GM12891 (cell line): ENCODE results near the gene AGXT.

Source experiments
- DNase-seq: peaks from one replicate; pipeline ENCODE4 v3.0.0; 2011; ENCODE audit warnings: low spot score; ENCODE audit not compliant: insufficient read length
- FAIRE-seq: peaks from 2 replicates; lab custom pipeline; 2011; peaks lifted over from hg19 to GRCh38; lab: Jason Lieb, UNC
- PAX5 ChIP-seq: IDR thresholded peaks from 2 replicates; pipeline ENCODE4 v1.6.1; 2011; ENCODE audit warnings: low read length, moderate library complexity, mild to moderate bottlenecking; ENCODE audit not compliant: insufficient read depth, severe bottlenecking
- POLR2A ChIP-seq: IDR thresholded peaks from 2 replicates; pipeline ENCODE4 v1.6.1; 2011; ENCODE audit warnings: low read depth, low read length, control low read depth
- POLR2AphosphoS5 ChIP-seq: IDR thresholded peaks from 2 replicates; pipeline ENCODE4 v1.6.1; 2011; ENCODE audit warnings: low read depth, low read length, control low read depth
- POU2F2 ChIP-seq: IDR thresholded peaks from 2 replicates; pipeline ENCODE4 v1.6.1; 2011; ENCODE audit warnings: low read depth, mild to moderate bottlenecking, control low read depth, low read length, moderate library complexity
- SPI1 ChIP-seq: IDR thresholded peaks from 2 replicates; pipeline ENCODE4 v1.6.1; 2011; ENCODE audit warnings: low read depth, low read length, control low read depth
- TAF1 ChIP-seq: IDR thresholded peaks from 2 replicates; pipeline ENCODE4 v1.6.1; 2011; ENCODE audit warnings: low read depth, low read length, control low read depth

The AGXT gene

DNA sequence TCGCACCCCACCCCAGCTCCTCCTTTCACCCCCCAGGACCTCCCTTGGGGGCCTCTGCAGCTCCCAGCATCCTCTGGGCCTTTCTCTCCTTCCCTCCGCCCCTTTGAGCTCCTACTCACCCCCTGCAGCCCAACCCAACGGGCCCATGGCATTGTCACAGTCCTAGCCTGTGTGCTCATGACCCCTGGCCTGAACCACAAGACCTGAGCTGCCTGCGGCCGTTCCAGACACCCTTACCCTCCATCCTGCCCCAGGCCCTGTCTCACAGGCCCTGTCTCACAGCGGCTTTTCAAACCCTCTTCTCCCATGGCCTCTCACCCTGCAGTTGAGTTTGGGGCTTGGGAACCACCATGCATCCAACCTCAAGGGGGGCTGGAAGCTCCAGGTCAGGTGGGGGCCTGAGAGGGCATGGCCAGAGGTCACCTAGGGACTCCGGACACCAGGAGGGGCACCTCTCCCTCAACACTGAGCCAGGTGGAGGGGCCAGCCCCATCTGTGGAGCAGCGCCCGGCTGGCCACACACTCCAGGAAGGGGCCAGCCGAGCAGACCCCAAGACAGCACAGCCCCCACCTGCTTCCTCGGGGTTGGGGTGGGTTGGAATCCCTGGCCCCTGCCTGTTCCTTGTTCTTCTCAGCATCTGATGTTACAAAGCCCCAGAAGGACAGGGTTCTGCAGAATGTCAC lies 20.4 kb downstream of the AGXT start:
- FAIRE-seq (no peak), DNase-seq (no peak)
- no peak for TF ChIP-seq POU2F2
- no peak for TF ChIP-seq PAX5
- no peak for TF ChIP-seq SPI1
- no peak for TF ChIP-seq POLR2A
- TF ChIP-seq POLR2AphosphoS5 = no peak
- TF ChIP-seq TAF1 = no peak

DNA sequence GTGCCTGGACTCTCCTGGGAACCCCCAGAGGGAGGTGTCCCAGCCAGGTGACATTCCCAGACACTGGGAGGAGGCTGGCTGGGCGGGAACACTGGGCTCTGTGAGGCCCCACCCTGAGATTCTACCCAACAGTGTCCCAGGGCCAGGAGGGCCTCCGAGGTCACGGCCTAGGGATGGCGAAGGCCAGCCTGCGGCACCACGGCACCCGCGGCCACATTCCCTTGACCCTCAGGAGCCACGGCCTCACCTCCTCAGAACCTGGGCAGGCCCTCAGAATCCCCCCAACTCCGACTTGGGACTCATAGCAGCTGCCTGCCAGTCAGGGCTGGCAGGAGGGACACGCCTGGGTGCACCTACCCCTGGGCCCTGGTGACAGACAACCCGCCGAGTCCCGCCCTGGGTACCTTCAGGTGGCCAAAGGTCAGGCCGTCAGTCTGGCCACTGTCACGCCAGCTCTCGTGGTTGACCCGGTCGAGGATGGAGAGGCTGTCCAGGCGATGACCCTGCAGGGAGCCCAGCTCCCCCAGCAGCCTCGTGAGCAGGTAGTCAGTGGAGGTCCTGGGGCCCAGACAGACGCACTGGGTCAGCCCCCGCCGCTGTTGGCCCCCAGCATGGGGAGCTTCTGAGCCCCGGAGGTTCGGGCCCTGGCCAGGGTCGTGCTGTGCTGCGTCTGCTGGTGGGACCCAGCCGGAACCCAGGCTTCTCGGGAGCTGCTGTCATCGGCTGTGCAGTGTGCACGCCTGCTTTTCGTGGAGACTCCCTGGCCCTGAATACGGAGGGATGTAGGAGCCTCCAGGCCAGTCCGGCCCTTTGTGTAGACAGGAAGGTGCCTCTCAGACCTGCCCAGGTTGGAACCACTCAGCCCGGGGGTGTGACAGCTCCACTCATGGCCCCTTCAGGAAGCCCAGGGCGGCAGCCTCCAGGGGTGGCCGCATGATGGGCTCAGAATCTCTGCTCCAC lies 21.3 kb downstream of the AGXT start:
- DNase-seq (no peak), FAIRE-seq (no peak)
- TF ChIP-seq SPI1 = no peak
- no peak for TF ChIP-seq POLR2AphosphoS5
- TF ChIP-seq TAF1 = no peak
- no peak for TF ChIP-seq PAX5
- no peak for TF ChIP-seq POLR2A
- TF ChIP-seq POU2F2 = no peak

DNA sequence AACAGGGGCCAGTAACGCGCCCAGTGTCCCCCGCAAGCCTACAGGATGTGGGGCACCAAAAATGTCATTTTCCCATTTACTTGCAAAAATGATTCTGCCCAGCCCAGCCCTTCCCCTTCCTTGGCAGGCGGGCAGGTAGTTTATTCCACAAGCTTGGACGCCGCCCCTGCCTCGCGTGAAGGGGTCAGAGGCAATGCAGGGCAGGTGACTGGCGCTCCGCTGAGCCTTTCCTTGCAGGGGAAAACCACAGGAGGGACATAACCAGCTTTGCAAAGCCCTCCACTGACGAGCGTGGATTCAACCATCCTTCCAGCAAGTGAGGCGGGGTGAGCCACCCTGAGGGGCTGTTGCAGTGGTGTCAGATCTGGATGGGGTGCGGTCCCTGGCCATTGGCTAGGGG lies 22.1 kb downstream of the AGXT start:
- no peak for DNase-seq
- no peak for TF ChIP-seq PAX5
- TF ChIP-seq SPI1 = no peak
- no peak for TF ChIP-seq POLR2AphosphoS5
- no peak for TF ChIP-seq TAF1
- no peak for TF ChIP-seq POLR2A
- TF ChIP-seq POU2F2 = no peak
- no peak for FAIRE-seq

DNA sequence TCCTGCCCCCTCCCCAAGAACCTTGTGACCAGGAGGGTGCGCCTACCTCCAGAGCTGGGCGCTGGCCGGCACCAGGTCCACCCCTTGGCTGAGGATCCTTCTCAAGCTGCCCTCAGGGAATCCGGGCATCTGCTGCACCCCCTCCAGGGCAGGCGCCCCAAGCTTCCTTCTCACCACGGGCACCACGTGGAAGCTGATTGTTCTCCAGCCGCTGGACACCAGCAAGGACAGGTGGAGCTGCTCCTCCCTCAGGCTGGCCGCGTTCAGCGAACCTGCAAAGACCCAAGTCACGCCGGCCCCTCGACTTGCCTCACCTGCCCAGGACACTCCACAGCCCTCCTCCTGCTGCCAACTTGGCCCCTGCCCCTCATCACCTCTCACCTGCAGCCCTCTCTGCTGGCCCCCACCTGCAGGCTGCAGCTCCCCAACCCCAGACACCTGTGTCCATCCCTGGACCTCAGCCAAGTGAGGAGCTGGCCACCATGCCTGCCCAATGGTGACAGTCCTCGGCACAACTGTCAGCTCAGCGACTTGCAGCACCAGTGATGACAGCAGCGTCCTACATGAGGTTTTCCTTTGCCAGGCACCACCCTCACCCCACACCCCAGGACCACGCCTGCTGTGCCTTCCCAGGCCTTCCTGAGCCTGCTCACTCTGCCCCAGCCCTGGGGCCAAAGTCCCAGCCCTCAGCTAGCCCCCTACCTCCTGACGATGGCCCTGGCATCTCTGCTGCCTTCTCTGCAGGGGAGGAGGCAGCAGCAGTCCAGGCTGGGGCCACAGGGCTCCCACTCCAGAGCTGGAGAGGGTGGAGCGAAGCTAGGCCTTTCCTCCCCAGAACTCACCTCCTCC lies 23.1 kb downstream of the AGXT start:
- no peak for TF ChIP-seq POU2F2
- DNase-seq = no peak
- no peak for FAIRE-seq

DNA sequence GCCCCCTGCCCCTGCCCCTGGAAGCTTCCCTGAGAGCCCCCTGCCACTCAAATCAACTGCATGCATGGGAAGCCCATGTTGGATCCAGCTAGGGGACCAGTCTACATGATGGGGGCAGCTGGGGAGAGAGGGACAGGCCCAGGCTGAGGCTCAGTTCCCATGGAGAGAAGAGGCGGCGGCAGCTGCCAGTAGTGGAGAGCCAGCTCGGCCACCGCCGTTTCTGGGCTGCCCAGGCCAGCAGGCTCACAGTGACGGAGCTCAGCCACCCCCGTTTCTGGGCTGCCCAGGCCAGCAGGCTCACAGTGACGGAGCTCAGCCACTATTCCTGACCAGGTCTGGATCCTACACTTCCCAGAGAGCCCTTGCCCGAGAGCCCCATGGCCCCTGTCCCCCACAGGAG lies 23.7 kb downstream of the AGXT start:
- FAIRE-seq (no peak), DNase-seq (no peak)
- TF ChIP-seq POLR2A = no peak
- TF ChIP-seq TAF1 = no peak
- TF ChIP-seq POU2F2 = no peak
- no peak for TF ChIP-seq PAX5
- no peak for TF ChIP-seq SPI1
- TF ChIP-seq POLR2AphosphoS5 = no peak

DNA sequence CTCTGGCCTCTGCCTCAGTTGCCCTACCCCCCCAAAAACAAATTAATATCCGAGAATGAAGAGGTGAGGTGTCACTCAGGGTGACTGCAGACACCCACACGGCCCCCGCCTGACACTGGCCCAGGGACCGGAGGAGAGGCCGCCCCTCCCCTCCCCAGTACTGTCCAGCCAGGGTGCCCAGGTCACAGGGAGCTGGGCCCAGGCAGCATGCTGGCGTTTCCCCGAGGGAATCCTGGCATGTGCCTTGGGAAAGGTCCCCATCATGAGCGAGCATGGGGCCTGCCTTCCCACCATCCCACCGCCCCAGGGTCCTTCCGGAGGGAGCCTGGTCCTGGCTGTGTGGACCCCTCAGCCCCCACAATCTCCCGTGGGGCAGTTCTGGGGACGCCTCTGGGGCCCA lies 24.3 kb downstream of the AGXT start:
- DNase-seq (no peak), FAIRE-seq (no peak)
- no peak for TF ChIP-seq POLR2AphosphoS5
- TF ChIP-seq TAF1 = no peak
- no peak for TF ChIP-seq POLR2A
- TF ChIP-seq SPI1 = no peak
- no peak for TF ChIP-seq POU2F2
- no peak for TF ChIP-seq PAX5

DNA sequence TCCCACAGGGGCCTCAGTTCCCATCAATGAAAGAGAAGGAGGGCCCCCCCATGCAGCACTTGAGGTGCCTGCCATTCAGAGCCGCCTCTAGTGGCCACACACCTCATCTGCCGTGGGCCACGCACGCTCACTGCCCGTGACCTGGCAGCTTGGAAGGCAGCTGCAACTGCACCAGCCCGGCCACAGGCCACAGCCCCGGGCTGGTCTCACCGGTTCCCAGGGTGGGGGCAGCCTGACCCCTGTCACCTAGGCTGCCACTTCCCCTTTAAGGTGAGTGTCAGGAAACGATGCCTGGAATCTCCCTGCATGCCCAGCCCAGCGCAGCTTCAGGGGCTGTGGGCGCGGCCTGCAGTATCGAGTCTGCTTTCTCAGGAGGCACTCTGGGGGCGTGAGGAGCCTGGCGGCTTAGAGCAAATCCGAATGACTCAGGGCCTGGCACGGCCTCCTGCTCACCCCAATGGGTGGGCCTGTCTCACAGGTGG lies 24.8 kb downstream of the AGXT start:
- FAIRE-seq (no peak), DNase-seq (no peak)
- TF ChIP-seq POU2F2 (no peak), SPI1 (no peak), PAX5 (no peak), POLR2AphosphoS5 (no peak), POLR2A (no peak), TAF1 (no peak)

DNA sequence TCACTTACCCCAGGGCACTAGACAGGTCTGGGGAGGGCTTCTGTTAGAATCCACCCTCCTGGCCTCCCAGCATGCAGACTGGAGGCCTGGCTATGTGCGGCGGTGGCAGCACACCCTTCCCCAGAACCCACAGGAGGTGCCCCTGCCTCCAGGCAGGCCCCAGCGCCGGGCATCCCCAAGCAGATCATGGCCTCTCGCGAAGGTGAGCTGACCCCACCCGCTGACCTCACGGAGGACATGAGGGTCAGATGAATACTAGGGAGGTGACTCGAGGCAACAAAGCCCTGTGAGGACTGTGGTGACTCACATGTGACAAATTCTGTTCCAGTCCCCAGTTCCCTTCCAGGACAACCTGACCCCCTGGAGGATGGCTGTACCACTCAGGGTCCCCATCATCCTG lies 25.4 kb downstream of the AGXT start:
- TF ChIP-seq TAF1 (no peak), PAX5 (no peak), SPI1 (no peak), POU2F2 (no peak)
- FAIRE-seq (no peak), DNase-seq (no peak)

DNA sequence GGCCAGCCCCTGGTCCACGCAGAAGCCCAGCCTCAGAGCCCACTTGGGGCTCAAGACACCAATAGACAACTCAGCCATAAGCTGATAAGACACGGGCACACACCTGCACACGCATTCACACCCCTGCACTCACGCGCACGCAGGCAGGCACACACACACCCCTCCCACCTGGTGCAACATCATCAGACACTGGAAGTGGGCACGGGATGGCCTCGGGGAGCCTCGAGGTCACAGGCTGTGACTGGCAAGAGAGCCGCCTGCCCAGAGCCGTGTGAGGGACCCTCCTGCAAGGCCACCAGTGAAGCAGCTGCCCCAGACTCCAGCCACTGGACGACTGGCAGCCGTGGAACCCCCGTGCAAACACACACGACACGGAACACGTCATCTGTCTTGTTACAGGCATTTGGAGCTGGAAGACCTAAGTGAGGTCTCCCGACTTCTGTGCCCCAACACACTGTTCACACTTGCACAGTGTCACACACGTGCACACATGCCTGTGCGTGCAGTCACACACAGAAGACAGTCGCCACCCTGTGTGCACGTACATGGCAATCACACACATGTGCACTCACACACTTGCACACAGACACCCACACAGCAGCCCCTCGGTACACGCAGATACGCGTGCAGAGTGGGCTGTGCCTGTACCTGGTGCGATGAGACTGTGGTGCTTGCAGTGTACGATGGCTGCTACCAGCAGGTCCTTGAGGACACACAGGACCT lies 26.4 kb downstream of the AGXT start:
- FAIRE-seq (no peak), DNase-seq (no peak)
- TF ChIP-seq POLR2AphosphoS5 = no peak
- no peak for TF ChIP-seq PAX5
- no peak for TF ChIP-seq POLR2A
- TF ChIP-seq TAF1 = no peak
- no peak for TF ChIP-seq SPI1
- TF ChIP-seq POU2F2 = no peak
